ENCODE measurements around the gene GPC4. TPM values are rescaled to one million over a fixed set of nuclear protein-coding genes. Genes with fewer than 3 reads are reported as not detected.

GPC4 gene
- total RNA-seq, 2 donors from 2014 or later, result 15.3 to 16.7 TPM

DNA sequence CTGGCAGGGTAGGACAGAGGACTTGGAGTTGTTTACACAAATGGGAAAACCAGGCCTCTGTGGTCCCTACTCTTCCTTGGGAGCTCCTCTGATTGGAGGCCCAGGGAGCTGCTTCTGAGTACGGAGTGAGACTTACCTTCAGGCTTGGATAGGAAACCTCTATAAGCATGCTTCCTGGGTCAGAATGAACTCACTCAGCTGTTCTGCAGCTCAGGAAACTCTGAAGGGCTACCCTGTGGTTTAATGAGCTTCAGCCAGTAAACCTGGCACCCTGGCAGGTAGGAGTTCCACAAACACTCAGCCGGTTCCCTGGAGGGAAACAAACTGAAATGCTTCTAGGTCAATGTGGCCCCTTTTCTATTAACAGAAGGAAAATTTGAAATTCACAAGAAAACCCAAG, 146.1 kb downstream of the GPC4 start:
- ATAC-seq (no peak), DNase-seq (no peak)
- intact Hi-C loops (cut with DNase I, micrococcal nuclease), result no loop called here

DNA sequence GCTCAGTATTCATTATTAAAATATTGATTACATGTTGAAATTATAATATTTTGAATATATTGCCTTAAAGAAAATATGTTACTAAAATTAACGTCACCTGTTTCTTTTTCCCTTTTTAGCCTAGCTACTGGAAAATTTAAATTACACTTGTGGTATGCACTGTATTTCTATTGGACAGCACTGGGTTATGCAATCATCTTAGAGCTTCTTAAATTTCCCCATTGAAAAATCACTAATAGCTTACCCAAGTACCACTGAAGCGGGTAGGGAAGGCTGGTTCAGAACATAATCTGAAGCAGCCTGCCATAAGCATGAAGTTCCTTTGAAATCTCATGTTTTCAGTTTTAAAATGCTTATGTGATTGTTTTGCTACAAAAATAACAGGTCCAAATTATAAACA, 147.7 kb downstream of the GPC4 start:
- ATAC-seq, result no peak
- no peak for DNase-seq
- intact Hi-C loops (cut with DNase I, micrococcal nuclease), result no loop called here

DNA sequence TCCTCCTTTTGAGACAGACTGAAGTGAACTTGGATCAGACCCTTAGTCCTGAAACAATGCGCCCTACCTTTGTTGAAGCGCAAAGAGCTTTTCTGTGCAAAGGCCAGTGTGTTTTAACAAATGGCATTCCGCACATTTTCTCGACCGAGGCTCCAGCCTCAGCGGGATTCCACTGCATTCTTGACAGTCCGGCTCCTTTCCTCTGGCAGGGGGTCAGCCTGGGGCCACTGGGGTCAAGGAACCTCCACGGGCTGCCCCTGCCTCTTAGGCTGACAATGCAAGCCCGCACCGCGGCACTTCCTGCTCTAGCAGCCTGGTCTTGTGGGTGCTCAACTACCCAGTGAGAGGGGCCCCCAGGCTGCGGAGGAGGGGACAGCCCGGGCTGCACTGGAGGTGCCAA, 150.0 kb downstream of the GPC4 start:
- DNase-seq (no peak), ATAC-seq (no peak)
- intact Hi-C loops (cut with DNase I, micrococcal nuclease), result no loop called here

DNA sequence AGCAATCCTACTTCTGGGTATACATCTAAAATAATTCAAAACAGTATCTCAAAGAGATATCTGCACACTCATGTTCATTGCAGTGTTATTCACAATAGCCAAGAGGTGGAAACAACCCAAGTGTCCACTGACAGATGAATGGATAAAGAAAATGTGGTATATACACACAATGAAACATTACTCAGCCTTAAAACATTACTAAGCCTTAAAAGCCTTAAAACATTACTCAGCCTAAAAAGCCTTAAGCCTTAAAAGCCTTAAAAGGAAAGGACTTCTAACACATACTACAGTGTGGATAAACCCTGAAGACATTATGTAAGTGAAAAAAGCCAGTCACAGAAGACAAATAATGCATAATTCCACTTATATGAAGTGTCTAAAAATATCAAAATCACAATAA, 156.8 kb downstream of the GPC4 start:
- ATAC-seq (no peak), DNase-seq (no peak)
- intact Hi-C loops (cut with DNase I, micrococcal nuclease), result no loop called here

DNA sequence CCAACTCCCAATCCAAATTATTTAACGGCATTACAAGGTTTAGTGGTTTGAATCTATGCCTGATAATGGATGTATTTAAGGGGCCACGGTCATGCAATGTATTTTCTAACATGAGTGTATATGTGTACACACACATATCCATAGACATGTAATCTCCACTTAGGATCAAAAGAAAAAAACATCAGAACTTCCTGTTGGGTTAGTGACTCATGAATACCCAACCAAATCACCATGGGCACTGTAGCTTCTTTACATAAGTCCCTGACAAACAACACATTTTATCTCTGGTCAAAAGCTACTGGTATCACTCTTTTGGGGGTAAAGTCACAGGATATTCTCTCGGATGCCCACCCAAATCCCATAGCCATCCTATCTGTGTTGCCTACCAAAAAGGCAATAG, 160.6 kb downstream of the GPC4 start:
- ATAC-seq (no peak), DNase-seq (no peak)
- intact Hi-C loops (cut with DNase I, micrococcal nuclease), result no loop called here

- no peak for DNase-seq
- no peak for ATAC-seq
These were observed 164.1 kb downstream of the GPC4 start for GRCh38 chrX:133251204-133251603.

GRCh38 chrX:133250184-133251100, 164.8 kb downstream of the GPC4 start:
- DNase-seq (no peak), ATAC-seq (no peak)
- intact Hi-C loops (cut with DNase I, micrococcal nuclease), result no loop called here

More at GRCh38 chrX:133251204-133251603, 164.1 kb downstream of the GPC4 start:
- intact Hi-C loops (cut with DNase I, micrococcal nuclease), result no loop called here

Other genes starting within 250 kb of the GPC4 start
- not detected for gene TFDP3, start 197.1 kb downstream of the GPC4 start, total RNA-seq

Data from left colon (tissue), 2 donors.